Uterus (tissue), 2 donors: Measurements from ENCODE around the gene DLG5.

ENCODE experiments used
- CTCF ChIP-seq, 4 experiments: fragments of 200-600 bp in 2 of 4; fragments of 450-650 bp in 2 of 4; sonication (generic) in 2 of 4; IDR thresholded peaks; one replicate each; pipeline ENCODE4 v1.5.1; 2016 to 2019; ENCODE audit warnings: antibody characterized with exemption in 4 of 4, mild to moderate bottlenecking in 2 of 4, moderate library complexity in 1 of 4
- POLR2A ChIP-seq, 2 donors: fragments of 450-650 bp; IDR thresholded peaks; one replicate each; pipeline ENCODE4 v1.6.1; 2016; ENCODE audit warnings: antibody characterized with exemption in 2 of 2, mild to moderate bottlenecking in 1 of 2, moderate library complexity in 1 of 2

GRCh38 chr10:77791506-77791905, 135.0 kb downstream of the DLG5 start:
- no peak for TF ChIP-seq CTCF (IDR thresholded peaks at IDR 0.05)
- no peak for TF ChIP-seq POLR2A (IDR thresholded peaks at IDR 0.05)
